Neural cell (in vitro differentiated cells): ENCODE data around the gene MBD3. TPM values are rescaled to one million over a fixed set of nuclear protein-coding genes. Genes with fewer than 3 reads are reported as not detected.
"Not testable (repeated sequence)": the region's sequence is repeated elsewhere in the genome, so short reads cannot be mapped to it uniquely, and the experiment has no call there.

Source experiments
- H2AFZ ChIP-seq: fragments of 200-600, 300-800 bp; sonication (generic), shearing (Covaris generic); 2 replicates; pipeline ENCODE4 v1.6.0; 2014; ENCODE audit warnings: low read depth, mild to moderate bottlenecking, antibody characterized with exemption, low read length, moderate library complexity
- H3F3A ChIP-seq: fragments of 200-600 bp; shearing (Covaris generic); 2 replicates; pipeline ENCODE4 v1.6.1; 2016; ENCODE audit warnings: mild to moderate bottlenecking, moderate library complexity, mixed read lengths, antibody characterized with exemption, low read length; ENCODE audit not compliant: insufficient read depth, poor library complexity, severe bottlenecking
- H3K27ac ChIP-seq: fragments of 200-600, 300-800 bp; sonication (generic), shearing (Covaris generic); 2 replicates; pipeline ENCODE4 v1.5.1; 2014; ENCODE audit warnings: mild to moderate bottlenecking, low read length, moderate library complexity
- H3K27me3 ChIP-seq: fragments of 300-800, 200-600 bp; sonication (generic), shearing (Covaris generic); 2 replicates; pipeline ENCODE4 v1.6.0; 2014; ENCODE audit warnings: mild to moderate bottlenecking, low read depth, low read length, moderate library complexity; ENCODE audit not compliant: insufficient read depth
- H3K36me3 ChIP-seq: fragments of 300-800, 200-600 bp; sonication (generic), shearing (Covaris generic); 2 replicates; pipeline ENCODE4 v1.5.1; 2014; ENCODE audit warnings: mild to moderate bottlenecking, antibody characterized with exemption, low read length, moderate library complexity; ENCODE audit not compliant: insufficient read depth
- H3K4me2 ChIP-seq: fragments of 300-800, 200-600 bp; sonication (generic), shearing (Covaris generic); 2 replicates; pipeline ENCODE4 v1.6.0; 2014; ENCODE audit warnings: mild to moderate bottlenecking, low read length
- H3K4me3 ChIP-seq: fragments of 300-800, 200-600 bp; sonication (generic), shearing (Covaris generic); 2 replicates; pipeline ENCODE4 v1.5.1; 2014; ENCODE audit warnings: mild to moderate bottlenecking, low read length, moderate library complexity
- H3K79me2 ChIP-seq: fragments of 200-600 bp; shearing (Covaris generic); replicated peaks from 2 replicates; pipeline ENCODE4 v1.6.0; 2014; ENCODE audit warnings: mild to moderate bottlenecking, low read length, moderate library complexity; ENCODE audit not compliant: insufficient read depth
- H3K9ac ChIP-seq: fragments of 300-800, 200-600 bp; sonication (generic), shearing (Covaris generic); 2 replicates; pipeline ENCODE4 v1.6.1; 2016; ENCODE audit warnings: mild to moderate bottlenecking, low read length, mixed read lengths
- H3K9me2 ChIP-seq: fragments of 200-600 bp; shearing (Covaris generic); 2 replicates; pipeline ENCODE4 v1.6.1; 2016; ENCODE audit warnings: mild to moderate bottlenecking, low read length, mixed read lengths; ENCODE audit not compliant: insufficient read depth
- H3K9me3 ChIP-seq: fragments of 200-600, 300-800 bp; sonication (generic), shearing (Covaris generic); 2 replicates; pipeline ENCODE4 v1.6.1; 2016; ENCODE audit warnings: mild to moderate bottlenecking, mixed run types, low read length, moderate library complexity, mixed read lengths
- H4K20me1 ChIP-seq: fragments of 200-600 bp; shearing (Covaris generic); 2 replicates; pipeline ENCODE4 v1.6.1; 2016; ENCODE audit warnings: mild to moderate bottlenecking, mixed run types; ENCODE audit not compliant: insufficient read depth
- CTCF ChIP-seq: fragments of 450-650 bp; IDR thresholded peaks from 2 replicates; pipeline ENCODE4 v1.5.1; 2014; ENCODE audit warnings: antibody characterized with exemption, mild to moderate bottlenecking, moderate library complexity; ENCODE audit not compliant: poor library complexity, severe bottlenecking
- EP300 ChIP-seq: fragments of 450-650 bp; conservative IDR thresholded peaks from 2 replicates; pipeline ENCODE4 v1.6.1; 2014; ENCODE audit warnings: antibody characterized with exemption, mild to moderate bottlenecking, moderate library complexity; ENCODE audit not compliant: poor library complexity, severe bottlenecking
- EZH2 ChIP-seq: fragments of 200-600, 300-800 bp; shearing (Covaris generic), sonication (generic); IDR thresholded peaks from 2 replicates; pipeline ENCODE4 v1.6.1; 2014; ENCODE audit warnings: antibody characterized with exemption, low read length, borderline replicate concordance, mild to moderate bottlenecking; ENCODE audit not compliant: insufficient read depth, poor library complexity, severe bottlenecking
- MXI1 ChIP-seq: fragments of 450-650 bp; conservative IDR thresholded peaks from 2 replicates; pipeline ENCODE4 v1.6.1; 2014; ENCODE audit warnings: antibody characterized with exemption, mild to moderate bottlenecking; ENCODE audit not compliant: poor library complexity, severe bottlenecking
- POLR2AphosphoS5 ChIP-seq: IDR thresholded peaks from 2 replicates; pipeline ENCODE4 v1.6.1; 2012
- RAD21 ChIP-seq: fragments of 450-650 bp; conservative IDR thresholded peaks from 2 replicates; pipeline ENCODE4 v1.6.1; 2014; ENCODE audit warnings: antibody characterized with exemption, mild to moderate bottlenecking, moderate library complexity
- REST ChIP-seq: IDR thresholded peaks from 2 replicates; pipeline ENCODE4 v1.6.1; 2012; ENCODE audit warnings: borderline replicate concordance
- SMC3 ChIP-seq: fragments of 450-650 bp; conservative IDR thresholded peaks from 2 replicates; pipeline ENCODE4 v1.6.1; 2014; ENCODE audit warnings: antibody characterized with exemption, mild to moderate bottlenecking, moderate library complexity; ENCODE audit not compliant: poor library complexity
- TAF1 ChIP-seq: IDR thresholded peaks from 2 replicates; pipeline ENCODE4 v1.6.1; 2012; ENCODE audit warnings: low read depth
- polyA plus RNA-seq: library from polyadenylated mRNA; depleted of rRNA; stranded (reverse); fragments of >200 nt; gene quantifications from 2 replicates; pipeline ENCODE4 v1.2.3, GENCODE V29; 2014

Gene MBD3
- polyA plus RNA-seq, 1 donor from 2014 or later = 80.1 TPM

- no peak for TF ChIP-seq REST
- TF ChIP-seq SMC3 = no peak
- TF ChIP-seq TAF1 = no peak
- TF ChIP-seq CTCF = no peak
- no peak for TF ChIP-seq MXI1
- no peak for TF ChIP-seq EZH2
- TF ChIP-seq RAD21 = no peak
- no peak for TF ChIP-seq EP300
- no peak for TF ChIP-seq POLR2AphosphoS5
- H2AFZ ChIP-seq = no peak overlapping the region
- peaks cover 2% of the 10 kb centered on the region for H3K79me2 ChIP-seq
- no peak overlapping the region for H3K9ac ChIP-seq
- no peaks in the 10 kb centered on the region for H4K20me1 ChIP-seq
- H3K36me3 ChIP-seq = no peaks in the 10 kb centered on the region
- peaks cover 2% of the 10 kb centered on the region for H3K27me3 ChIP-seq
- H3K4me2 ChIP-seq = no peak overlapping the region
- no peaks in the 10 kb centered on the region for H3K9me2 ChIP-seq
- H3K4me3 ChIP-seq = no peak overlapping the region
- H3K9me3 ChIP-seq = no peaks in the 10 kb centered on the region
- H3K27ac ChIP-seq = no peak overlapping the region
- H3F3A ChIP-seq = no peaks in the 10 kb centered on the region
These were observed 43.2 kb downstream of the MBD3 start for GRCh38 chr19:1549332-1549945.

GRCh38 chr19:1540365-1540925 lies 52.2 kb downstream of the MBD3 start:
- no peaks in the 10 kb centered on the region for H4K20me1 ChIP-seq
- H3F3A ChIP-seq = no peaks in the 10 kb centered on the region
- H3K9me3 ChIP-seq = no peaks in the 10 kb centered on the region
- H2AFZ ChIP-seq = no peak overlapping the region
- H3K27me3 ChIP-seq = no peaks in the 10 kb centered on the region
- no peaks in the 10 kb centered on the region for H3K36me3 ChIP-seq
- H3K9me2 ChIP-seq = no peaks in the 10 kb centered on the region
- H3K79me2 ChIP-seq = no peaks in the 10 kb centered on the region
- TF ChIP-seq REST (no peak), EZH2 (no peak), CTCF (no peak), MXI1 (no peak), RAD21 (no peak), SMC3 (no peak), POLR2AphosphoS5 (no peak), TAF1 (no peak), EP300 (no peak)
- no peak overlapping the region for H3K9ac ChIP-seq
- no peak overlapping the region for H3K27ac ChIP-seq
- H3K4me3 ChIP-seq = no peak overlapping the region
- no peak overlapping the region for H3K4me2 ChIP-seq

GRCh38 chr19:1539749-1540148 lies 52.9 kb downstream of the MBD3 start:
- not testable (repeated sequence) for H3K79me2 ChIP-seq, H4K20me1 ChIP-seq, H3K36me3 ChIP-seq, H3K4me3 ChIP-seq, H3K9me2 ChIP-seq, H2AFZ ChIP-seq, H3K9me3 ChIP-seq, H3K27ac ChIP-seq, H3K4me2 ChIP-seq, H3K27me3 ChIP-seq, H3F3A ChIP-seq, H3K9ac ChIP-seq
